Measurements from ENCODE around the gene VWA8. TPM values are rescaled to one million over a fixed set of nuclear protein-coding genes. Genes with fewer than 3 reads are reported as not detected.

Gene VWA8
- total RNA-seq, 1 experiment from 2014 or later = 11.1 TPM

DNA sequence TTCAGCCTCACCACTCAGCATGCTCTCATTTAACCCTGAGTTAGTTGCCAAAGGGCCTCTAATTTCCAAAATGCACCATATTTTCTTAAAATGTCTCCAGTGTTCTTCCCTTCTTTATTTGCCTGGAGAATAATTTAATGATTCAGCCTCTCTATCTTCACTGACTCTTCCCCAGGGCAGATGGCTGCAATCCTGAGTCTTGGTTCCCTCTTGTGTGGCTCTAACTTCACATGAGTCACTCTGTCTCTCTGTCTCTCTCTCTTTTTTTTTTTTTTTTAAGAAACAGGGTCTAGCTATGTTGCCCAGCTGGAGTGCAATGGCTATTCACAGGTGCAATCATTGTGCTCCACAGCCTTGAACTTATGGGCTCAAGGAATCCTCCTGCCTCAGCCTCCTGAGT is 251.4 kb downstream of the VWA8 start:
- DNase-seq = no peak
- no peaks in the 10 kb centered on the region for H3K36me3 ChIP-seq (replicated peaks; ENCODE audit: control insufficient read depth, insufficient read depth, low read length)
- no peaks in the 10 kb centered on the region for H3K27me3 ChIP-seq (ENCODE audit: control insufficient read depth, insufficient read depth, low read length)
- no peak overlapping the region for H3K4me3 ChIP-seq (ENCODE audit: insufficient read depth, low read depth, low read length)

DNA sequence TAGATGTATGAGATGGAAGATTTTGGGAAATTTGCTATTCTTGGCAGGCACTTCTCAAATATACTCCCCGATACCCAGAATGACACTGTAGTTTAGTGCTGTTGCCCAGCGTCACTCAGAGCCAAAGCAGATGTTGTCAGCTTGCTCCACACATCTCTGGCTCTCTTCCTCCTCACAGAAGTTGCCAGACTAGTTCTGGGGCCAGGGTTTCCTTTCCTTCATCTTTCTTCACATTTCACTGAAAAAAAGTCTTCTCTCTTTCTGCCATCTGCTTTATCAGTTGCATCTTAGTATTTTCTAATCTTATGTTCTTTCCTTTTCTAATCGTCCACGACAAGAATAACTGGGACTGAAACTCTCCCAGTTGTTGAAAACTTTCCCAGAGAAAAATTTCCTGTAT is 252.2 kb downstream of the VWA8 start:
- Histone ChIP-seq H3K4me3 (ENCODE audit: insufficient read depth, low read depth, low read length) (no peak overlapping the region), H3K36me3 (replicated peaks; ENCODE audit: control insufficient read depth, insufficient read depth, low read length) (no peaks in the 10 kb centered on the region), H3K27me3 (ENCODE audit: control insufficient read depth, insufficient read depth, low read length) (no peaks in the 10 kb centered on the region)
- no peak for DNase-seq

DNA sequence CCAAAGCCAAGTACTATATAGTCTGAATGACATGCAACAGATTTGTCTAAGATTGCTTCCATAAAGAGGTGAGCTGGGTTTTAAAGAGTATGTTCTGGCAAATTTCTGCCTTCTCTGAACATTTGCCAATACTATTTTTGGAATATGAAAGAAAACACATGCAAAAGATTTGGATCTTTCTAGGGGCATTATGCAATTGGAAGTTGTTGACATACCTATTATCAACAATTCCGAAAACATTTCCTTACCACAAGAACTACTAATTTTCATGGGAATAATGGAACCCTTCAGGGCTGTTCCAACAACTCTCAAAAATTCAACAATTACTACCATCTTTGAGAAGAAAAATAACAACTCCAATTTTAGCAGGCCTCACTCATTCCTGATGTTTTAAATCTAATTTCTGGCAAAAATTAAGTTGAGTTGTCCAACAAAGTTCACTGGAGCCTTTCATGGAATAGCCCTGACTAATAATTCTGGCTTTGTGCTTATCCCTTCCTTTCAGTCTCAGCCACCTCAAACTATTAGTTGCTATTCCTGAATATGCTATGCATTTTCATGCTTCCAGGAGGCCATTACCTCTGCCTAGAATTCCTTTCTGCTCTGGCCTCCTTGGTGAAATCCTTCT is 253.6 kb downstream of the VWA8 start:
- H3K4me3 ChIP-seq (ENCODE audit: insufficient read depth, low read depth, low read length) = no peak overlapping the region
- no peak for DNase-seq
- H3K27me3 ChIP-seq (ENCODE audit: control insufficient read depth, insufficient read depth, low read length) = no peaks in the 10 kb centered on the region
- H3K36me3 ChIP-seq (replicated peaks; ENCODE audit: control insufficient read depth, insufficient read depth, low read length) = no peaks in the 10 kb centered on the region

DNA sequence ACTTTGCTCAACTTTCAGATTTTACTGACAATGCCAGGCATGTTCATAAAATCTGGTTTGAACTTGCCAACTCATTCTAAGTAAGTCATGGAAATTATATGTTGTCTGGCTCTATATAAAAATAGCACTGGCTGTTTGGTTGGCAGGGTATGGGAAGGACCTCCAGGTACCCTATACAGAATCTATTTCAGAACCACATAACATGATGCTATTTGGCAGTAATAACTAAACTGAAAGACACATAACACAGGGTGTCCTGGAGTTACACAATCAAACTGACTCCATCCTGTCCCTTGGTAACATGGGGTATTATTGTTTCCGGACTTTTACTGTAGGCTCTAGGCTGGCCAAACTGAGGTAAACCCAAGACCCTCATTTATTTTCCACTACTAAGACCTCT is 254.8 kb downstream of the VWA8 start:
- no peak overlapping the region for H3K4me3 ChIP-seq (ENCODE audit: insufficient read depth, low read depth, low read length)
- H3K36me3 ChIP-seq (replicated peaks; ENCODE audit: control insufficient read depth, insufficient read depth, low read length) = no peaks in the 10 kb centered on the region
- no peak for DNase-seq
- no peaks in the 10 kb centered on the region for H3K27me3 ChIP-seq (ENCODE audit: control insufficient read depth, insufficient read depth, low read length)

DNA sequence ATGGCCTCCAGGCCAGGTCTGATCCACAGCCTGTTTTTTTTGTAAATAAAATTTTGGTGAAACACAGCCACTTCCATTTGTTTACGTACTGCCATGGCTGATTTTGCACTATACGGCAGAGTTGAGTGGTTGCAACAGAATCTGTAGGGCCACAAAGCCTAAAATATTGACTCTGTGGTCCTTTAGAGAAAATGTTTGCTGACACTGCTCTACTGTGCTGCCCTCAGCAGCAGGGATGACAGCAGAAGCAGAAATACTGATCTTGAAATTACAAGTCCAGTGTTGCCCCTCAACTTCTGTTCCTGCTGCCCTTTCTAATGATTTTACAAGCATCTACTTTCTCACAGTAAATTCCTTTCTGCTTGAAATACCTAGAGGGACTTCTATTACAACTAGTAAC is 258.4 kb downstream of the VWA8 start:
- no peaks in the 10 kb centered on the region for H3K27me3 ChIP-seq (ENCODE audit: control insufficient read depth, insufficient read depth, low read length)
- no peaks in the 10 kb centered on the region for H3K36me3 ChIP-seq (replicated peaks; ENCODE audit: control insufficient read depth, insufficient read depth, low read length)
- no peak for DNase-seq
- H3K4me3 ChIP-seq (ENCODE audit: insufficient read depth, low read depth, low read length) = no peak overlapping the region

DNA sequence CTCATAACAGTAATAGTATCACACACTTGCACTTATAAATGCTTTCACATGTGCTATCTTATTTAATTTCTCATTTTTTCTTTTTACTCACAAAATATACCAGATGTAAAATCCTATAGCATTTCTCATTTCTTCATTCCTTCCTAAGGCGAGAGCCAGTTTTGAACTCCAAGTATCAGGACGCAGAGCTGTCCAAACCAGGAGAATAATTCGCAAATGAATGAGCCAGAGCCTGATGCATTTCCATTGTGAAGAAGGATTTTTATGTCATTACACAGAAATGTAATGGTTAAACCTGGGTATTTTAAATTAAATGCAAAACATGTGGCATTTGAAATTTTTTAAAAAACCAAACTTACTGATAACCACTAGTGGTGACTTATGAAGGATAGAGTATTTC is 259.2 kb downstream of the VWA8 start:
- H3K36me3 ChIP-seq (replicated peaks; ENCODE audit: control insufficient read depth, insufficient read depth, low read length) = no peaks in the 10 kb centered on the region
- DNase-seq = no peak
- no peaks in the 10 kb centered on the region for H3K27me3 ChIP-seq (ENCODE audit: control insufficient read depth, insufficient read depth, low read length)
- no peak overlapping the region for H3K4me3 ChIP-seq (ENCODE audit: insufficient read depth, low read depth, low read length)

DNA sequence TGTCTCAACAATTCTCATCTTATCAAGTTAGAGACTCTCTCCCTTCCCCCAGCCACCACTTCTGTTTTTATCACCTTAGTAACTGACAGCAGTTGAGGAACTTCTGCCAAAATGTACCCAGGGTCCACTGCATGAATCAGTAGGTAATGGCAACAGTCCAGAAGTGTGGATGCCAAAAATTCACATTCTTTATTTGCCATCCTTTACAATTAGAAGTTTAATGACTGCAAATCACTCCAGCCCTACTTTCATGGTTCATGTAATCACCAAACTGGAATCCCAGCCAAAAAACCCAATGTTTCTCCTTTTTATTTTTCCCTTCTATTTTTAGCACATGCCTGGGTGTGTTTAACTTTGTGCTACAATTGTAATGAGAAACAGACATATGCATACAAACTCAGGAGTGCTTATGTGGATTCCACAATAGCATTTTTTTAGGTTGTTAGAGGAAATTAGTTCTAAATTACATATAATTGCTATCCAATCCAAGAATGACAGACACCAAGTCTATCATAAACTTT is 260.1 kb downstream of the VWA8 start:
- no peak for DNase-seq
- no peaks in the 10 kb centered on the region for H3K36me3 ChIP-seq (replicated peaks; ENCODE audit: control insufficient read depth, insufficient read depth, low read length)
- H3K4me3 ChIP-seq (ENCODE audit: insufficient read depth, low read depth, low read length) = no peak overlapping the region
- no peaks in the 10 kb centered on the region for H3K27me3 ChIP-seq (ENCODE audit: control insufficient read depth, insufficient read depth, low read length)

DNA sequence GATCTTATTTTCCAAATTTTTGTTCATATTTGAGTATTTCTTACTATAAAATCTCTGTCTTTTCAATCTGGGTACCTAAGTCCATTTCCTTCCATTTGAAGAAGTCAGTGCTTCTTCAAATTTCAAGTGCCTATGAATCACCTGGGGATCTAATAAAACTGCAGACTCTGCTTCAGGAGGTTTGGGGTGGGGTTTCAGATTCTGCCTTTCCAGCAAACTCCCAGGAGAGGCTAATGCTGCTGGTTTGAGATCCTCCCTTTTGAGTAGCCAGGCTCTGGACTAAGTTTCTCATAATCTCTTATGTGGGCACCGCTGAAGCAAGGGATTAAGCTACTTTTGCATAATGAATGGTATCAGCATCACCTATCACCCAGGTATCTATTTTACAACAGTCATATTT is 261.1 kb downstream of the VWA8 start:
- H3K4me3 ChIP-seq (ENCODE audit: insufficient read depth, low read depth, low read length) = no peak overlapping the region

DNA sequence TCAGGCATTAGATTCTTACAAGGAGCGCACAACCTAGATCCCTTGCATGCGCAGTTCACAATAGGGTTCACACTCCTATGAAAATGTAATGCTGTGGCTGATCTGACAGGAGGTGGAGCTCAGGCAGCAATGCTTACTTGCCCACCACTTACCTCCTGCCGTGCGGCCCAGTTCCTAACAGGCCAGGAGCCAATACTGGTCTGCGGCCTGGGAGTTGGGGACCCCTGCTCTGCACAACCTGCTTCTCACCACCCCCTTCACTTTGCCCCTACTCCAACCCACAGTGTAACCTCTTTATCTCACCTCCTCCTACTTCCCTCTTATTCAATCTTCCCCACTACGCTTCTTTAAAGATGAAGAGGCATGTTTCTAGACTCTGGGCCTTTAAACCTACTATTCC is 263.3 kb downstream of the VWA8 start:
- no peak for DNase-seq
- Histone ChIP-seq H3K4me3 (ENCODE audit: insufficient read depth, low read depth, low read length) (no peak overlapping the region), H3K36me3 (replicated peaks; ENCODE audit: control insufficient read depth, insufficient read depth, low read length) (no peaks in the 10 kb centered on the region), H3K27me3 (ENCODE audit: control insufficient read depth, insufficient read depth, low read length) (no peaks in the 10 kb centered on the region)

More for the DNA sequence above, 261.1 kb downstream of the VWA8 start:
- no peaks in the 10 kb centered on the region for H3K27me3 ChIP-seq (ENCODE audit: control insufficient read depth, insufficient read depth, low read length)
- no peaks in the 10 kb centered on the region for H3K36me3 ChIP-seq (replicated peaks; ENCODE audit: control insufficient read depth, insufficient read depth, low read length)
- no peak for DNase-seq

DNA sequence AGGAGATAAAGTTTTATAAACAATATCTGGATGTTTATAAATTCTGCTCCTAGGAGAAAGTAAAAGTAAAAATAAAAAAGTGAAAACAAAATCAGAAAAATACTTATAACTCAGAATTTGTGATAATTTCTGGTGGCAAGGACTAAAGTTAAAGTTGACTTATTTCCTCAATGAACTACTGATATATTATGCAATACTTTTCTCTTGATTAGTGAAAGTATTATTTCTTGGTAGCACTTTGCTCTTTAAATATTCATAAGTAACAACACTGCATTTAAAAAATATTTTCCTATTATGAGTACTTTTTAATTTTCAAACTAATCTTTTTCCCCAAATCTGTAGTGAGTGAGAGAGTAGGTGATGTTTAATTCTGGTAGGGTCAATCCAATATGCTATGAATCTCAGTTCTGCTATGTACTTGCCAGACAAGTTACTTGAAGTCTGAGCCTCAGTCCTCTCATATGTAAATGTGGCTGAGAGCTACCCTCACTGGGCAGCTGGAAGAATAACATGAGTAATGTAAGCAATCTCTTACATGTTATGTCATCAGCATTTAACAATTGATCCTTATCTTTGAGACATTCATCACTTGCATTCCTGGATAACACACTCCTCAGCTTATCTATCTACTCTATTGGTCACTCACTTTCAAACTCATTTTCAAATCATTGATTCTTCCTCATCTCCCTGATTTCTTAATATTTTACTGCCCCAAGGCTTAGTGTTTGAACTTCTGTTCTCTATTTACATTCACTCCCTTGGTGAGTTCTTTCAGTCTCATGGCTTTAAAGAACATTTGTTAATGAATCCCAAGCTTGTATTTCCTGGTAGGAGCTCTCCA is 264.5 kb downstream of the VWA8 start:
- no peak overlapping the region for H3K4me3 ChIP-seq (ENCODE audit: insufficient read depth, low read depth, low read length)
- H3K27me3 ChIP-seq (ENCODE audit: control insufficient read depth, insufficient read depth, low read length) = no peaks in the 10 kb centered on the region
- no peaks in the 10 kb centered on the region for H3K36me3 ChIP-seq (replicated peaks; ENCODE audit: control insufficient read depth, insufficient read depth, low read length)
- DNase-seq = peak; percentile 2

DNA sequence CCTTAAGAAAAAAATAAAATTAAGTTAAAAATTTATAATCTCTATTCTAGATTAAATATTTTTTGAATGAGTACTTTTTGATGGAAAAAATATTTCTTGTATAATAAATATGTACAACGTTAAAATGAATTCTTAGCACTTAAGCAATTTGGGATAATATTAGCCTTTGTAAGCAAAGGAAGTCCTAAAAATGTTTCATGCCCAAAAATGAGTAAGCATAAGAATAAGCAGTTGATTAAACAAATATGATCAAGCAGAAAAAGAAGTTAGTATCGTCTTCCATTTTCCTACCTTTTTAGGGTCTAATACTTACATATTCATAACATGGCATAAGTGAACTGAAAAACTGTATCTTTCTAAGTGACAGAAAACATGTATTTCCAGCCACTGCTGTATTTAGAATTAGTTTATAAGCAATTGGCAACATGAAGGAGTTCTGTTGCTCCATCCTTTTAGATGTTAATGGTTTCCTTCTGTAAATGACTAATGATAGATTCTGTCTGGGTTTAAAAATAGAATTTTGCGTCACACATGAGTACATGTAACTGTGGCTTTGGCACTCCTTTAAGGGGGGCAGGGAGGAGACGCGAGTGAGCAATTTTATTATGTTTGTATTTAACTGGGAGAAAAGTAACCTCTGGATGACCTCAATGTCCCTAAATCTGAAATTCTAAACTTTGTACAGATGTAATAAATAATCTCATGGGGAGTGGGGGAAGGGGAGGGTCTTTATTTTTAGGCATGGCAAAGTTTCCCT is 266.2 kb downstream of the VWA8 start:
- Histone ChIP-seq H3K4me3 (ENCODE audit: insufficient read depth, low read depth, low read length) (no peak overlapping the region), H3K27me3 (ENCODE audit: control insufficient read depth, insufficient read depth, low read length) (no peaks in the 10 kb centered on the region), H3K36me3 (replicated peaks; ENCODE audit: control insufficient read depth, insufficient read depth, low read length) (no peaks in the 10 kb centered on the region; the same call in 1 of the 2 replicates)
- DNase-seq = no peak

DNA sequence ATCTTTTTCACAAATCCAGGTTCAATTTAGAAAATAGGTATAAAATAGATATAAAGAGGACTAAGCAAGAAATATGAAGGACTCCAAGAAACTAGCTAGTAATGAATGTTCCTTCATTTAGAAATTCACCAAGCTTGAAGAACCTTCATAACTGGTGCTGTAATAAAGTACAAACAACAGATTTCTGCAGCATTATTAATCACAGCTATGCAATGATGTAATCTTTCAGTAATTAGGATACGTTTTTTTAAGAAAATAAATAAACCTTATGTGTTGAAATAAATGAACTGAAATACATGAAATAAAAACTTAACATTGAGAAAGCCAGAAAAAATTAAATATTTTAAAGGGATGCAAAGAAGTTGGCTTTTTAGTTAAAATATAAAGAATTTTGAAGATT is 267.5 kb downstream of the VWA8 start:
- no peak for DNase-seq
- H3K27me3 ChIP-seq (ENCODE audit: control insufficient read depth, insufficient read depth, low read length) = no peaks in the 10 kb centered on the region
- no peak overlapping the region for H3K4me3 ChIP-seq (ENCODE audit: insufficient read depth, low read depth, low read length)
- no peaks in the 10 kb centered on the region; the same call in 1 of the 2 replicates for H3K36me3 ChIP-seq (replicated peaks; ENCODE audit: control insufficient read depth, insufficient read depth, low read length)

DNA sequence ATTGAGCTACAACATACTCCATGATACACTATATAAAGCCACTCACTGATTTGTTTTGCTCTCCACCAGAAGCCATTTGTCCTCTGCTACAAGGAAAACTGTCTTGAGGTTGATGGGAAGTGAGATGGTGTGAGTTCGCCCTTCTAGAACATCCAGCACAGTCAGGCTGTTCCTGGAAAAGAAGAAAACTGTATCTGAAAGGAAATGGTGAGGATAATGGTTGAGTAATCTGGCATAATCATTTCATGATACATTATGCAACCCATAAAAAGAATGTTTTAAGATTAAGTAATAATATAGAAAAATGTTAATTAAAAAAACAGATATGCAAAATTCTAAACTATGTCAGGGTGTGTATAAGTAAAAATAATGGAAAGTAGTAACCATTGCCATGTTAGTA is 269.6 kb downstream of the VWA8 start:
- DNase-seq = no peak
- no peaks in the 10 kb centered on the region; the same call in 1 of the 2 replicates for H3K36me3 ChIP-seq (replicated peaks; ENCODE audit: control insufficient read depth, insufficient read depth, low read length)
- no peak overlapping the region for H3K4me3 ChIP-seq (ENCODE audit: insufficient read depth, low read depth, low read length)

DNA sequence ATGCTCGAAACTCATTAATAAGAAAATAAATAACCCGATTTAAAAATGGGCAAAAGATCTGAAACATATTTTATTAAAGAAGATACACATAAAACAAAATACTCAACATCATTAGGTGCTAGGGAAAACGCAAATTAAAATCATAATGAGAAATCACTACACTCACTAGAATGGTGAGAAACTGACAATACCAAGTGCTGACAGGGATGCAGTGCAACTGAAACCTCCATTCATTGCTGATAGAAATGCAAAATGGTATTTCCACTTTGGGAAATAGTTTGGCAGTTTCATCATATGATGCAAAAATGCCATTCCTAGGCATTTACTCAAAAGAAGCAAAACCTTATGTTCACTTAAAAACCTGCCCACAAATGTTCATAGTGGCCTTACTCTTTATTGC is 278.1 kb downstream of the VWA8 start:
- DNase-seq = no peak

More for the DNA sequence above, 269.6 kb downstream of the VWA8 start:
- H3K27me3 ChIP-seq (ENCODE audit: control insufficient read depth, insufficient read depth, low read length) = no peaks in the 10 kb centered on the region

More for the DNA sequence above, 278.1 kb downstream of the VWA8 start:
- Histone ChIP-seq H3K4me3 (ENCODE audit: insufficient read depth, low read depth, low read length) (no peak overlapping the region), H3K27me3 (ENCODE audit: control insufficient read depth, insufficient read depth, low read length) (no peaks in the 10 kb centered on the region), H3K36me3 (replicated peaks; ENCODE audit: control insufficient read depth, insufficient read depth, low read length) (no peaks in the 10 kb centered on the region)

Data from H7 (cell line).